Kidney (tissue), 14 donors: ENCODE results near the gene LEKR1. TPM values are rescaled to one million over a fixed set of nuclear protein-coding genes. Genes with fewer than 3 reads are reported as not detected.
"Not testable (repeated sequence)": the region's sequence is repeated elsewhere in the genome, so short reads cannot be mapped to it uniquely, and the experiment has no call there.

Source experiments
- DNase-seq, 5 donors: peaks; one replicate each; pipeline ENCODE4 v3.0.0-alpha.2; 2013 to 2020
- FAIRE-seq: peaks from 2 replicates; lab custom pipeline; 2012; peaks lifted over from hg19 to GRCh38; lab: Jason Lieb, UNC
- H3K27ac ChIP-seq, 2 donors: one replicate each; pipeline ENCODE4 v1.7.0; 2013; ENCODE audit warnings: low read depth in 2 of 2, low read length in 2 of 2, inconsistent platforms in 1 of 2
- H3K27me3 ChIP-seq: one replicate; pipeline ENCODE4 v1.7.1; 2013; ENCODE audit warnings: low read length, inconsistent platforms; ENCODE audit not compliant: control insufficient read depth, insufficient read depth
- H3K36me3 ChIP-seq, 3 donors: one replicate each; pipeline versions ENCODE4 v1.7.0 to v1.7.1; 2013; ENCODE audit warnings: low read length in 3 of 3, control low read depth in 1 of 3, inconsistent platforms in 1 of 3; ENCODE audit not compliant: insufficient read depth in 3 of 3, control insufficient read depth in 2 of 3
- H3K4me1 ChIP-seq, 3 donors: one replicate each; pipeline versions ENCODE4 v1.7.0 to v1.7.1; 2013; ENCODE audit warnings: low read length in 3 of 3, inconsistent platforms in 1 of 3, low read depth in 1 of 3; ENCODE audit not compliant: control insufficient read depth in 2 of 3, insufficient read depth in 2 of 3
- H3K4me3 ChIP-seq, 3 donors: one replicate each; pipeline versions ENCODE4 v1.7.0 to v1.8.1; 2013; ENCODE audit warnings: low read length in 3 of 3, control low read depth in 1 of 3, inconsistent platforms in 1 of 3
- H3K9ac ChIP-seq, 3 donors: one replicate each; pipeline versions ENCODE4 v1.7.0 to v1.7.1; 2013; ENCODE audit warnings: low read length in 3 of 3, control low read depth in 1 of 3, inconsistent platforms in 1 of 3
- H3K9me3 ChIP-seq, 3 donors: one replicate each; pipeline versions ENCODE4 v1.7.0 to v1.7.1; 2013; ENCODE audit warnings: low read length in 3 of 3, control low read depth in 1 of 3, inconsistent platforms in 1 of 3; ENCODE audit not compliant: control insufficient read depth in 2 of 3, insufficient read depth in 1 of 3
- intact Hi-C: fragments of 100-400 bp; cut with DNase I; formaldehyde crosslinking; loops from one replicate; pipeline ENCODE4 v1.11.1; 2022
- polyA plus RNA-seq: library from polyadenylated mRNA; stranded (reverse); fragments of 350-450 nt; fragmentation: Illumina TruSeq; extraction: RNeasy Lipid Tissue Mini Kit (QIAGEN cat#74804); gene quantifications from one replicate; pipeline ENCODE4 v1.2.3, GENCODE V29; 2014; ENCODE audit warnings: low read depth, low replicate concordance; ENCODE audit not compliant: insufficient read depth
- total RNA-seq: library from RNA; stranded (reverse); fragmentation: NEBNext Ultra II Directional; extraction: Animal tissue kit (Norgen Biotek cat#: 25700); gene quantifications from one replicate; pipeline ENCODE4 v1.2.1, GENCODE V29; 2021
- TF ChIP-seq, protein P1 (sequence below): IDR thresholded peaks from 3 replicates; pipeline ENCODE4 v1.5.1; 2012; ENCODE audit warnings: mild to moderate bottlenecking, moderate library complexity, borderline replicate concordance; ENCODE audit not compliant: insufficient read depth; ENCODE audit errors: extremely low read depth
- donor health status: control.
- donor health status: control.
- donor health status: control.
- donor health status: control.
- donor health status: control.
- donor health status: DM: yes; HTN: yes; CAD: no.
- donor health status: Normal renal cell carcinoma (clear cell type).

The LEKR1 gene
- total and polyA plus RNA-seq, 2 donors from 2014 or later: 1.6 to 1.8 TPM

DNA sequence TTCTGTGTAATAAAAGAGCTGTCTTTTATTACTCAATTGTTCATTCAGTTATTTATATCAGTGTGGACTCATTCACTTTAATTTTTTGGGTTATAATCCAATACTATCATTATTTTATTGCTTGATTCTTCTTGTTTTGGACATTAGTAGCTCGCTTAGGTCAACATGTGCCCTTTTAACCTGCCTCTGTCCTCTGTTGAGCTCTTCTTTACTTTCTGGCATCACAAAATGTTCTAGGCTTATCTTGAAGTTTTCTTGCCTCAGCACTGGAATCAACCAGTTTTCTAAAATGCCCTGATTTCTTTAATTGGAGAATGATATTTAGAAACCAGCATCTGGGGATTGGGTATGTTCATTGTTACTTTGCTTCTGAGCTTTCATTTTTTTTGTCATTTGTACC lies 82.2 kb downstream of the LEKR1 start:
- no peaks in the 10 kb centered on the region for H3K27me3 ChIP-seq
- H3K4me1 ChIP-seq: no peaks in the 10 kb centered on the region
- no peaks in the 10 kb centered on the region for H3K36me3 ChIP-seq
- FAIRE-seq: no peak
- intact Hi-C loops: no loop called here
- no peaks in the 10 kb centered on the region for H3K9me3 ChIP-seq
- H3K9ac ChIP-seq: no peak overlapping the region
- no peak for DNase-seq
- no peak overlapping the region for H3K27ac ChIP-seq
- TF ChIP-seq, protein P1, sequence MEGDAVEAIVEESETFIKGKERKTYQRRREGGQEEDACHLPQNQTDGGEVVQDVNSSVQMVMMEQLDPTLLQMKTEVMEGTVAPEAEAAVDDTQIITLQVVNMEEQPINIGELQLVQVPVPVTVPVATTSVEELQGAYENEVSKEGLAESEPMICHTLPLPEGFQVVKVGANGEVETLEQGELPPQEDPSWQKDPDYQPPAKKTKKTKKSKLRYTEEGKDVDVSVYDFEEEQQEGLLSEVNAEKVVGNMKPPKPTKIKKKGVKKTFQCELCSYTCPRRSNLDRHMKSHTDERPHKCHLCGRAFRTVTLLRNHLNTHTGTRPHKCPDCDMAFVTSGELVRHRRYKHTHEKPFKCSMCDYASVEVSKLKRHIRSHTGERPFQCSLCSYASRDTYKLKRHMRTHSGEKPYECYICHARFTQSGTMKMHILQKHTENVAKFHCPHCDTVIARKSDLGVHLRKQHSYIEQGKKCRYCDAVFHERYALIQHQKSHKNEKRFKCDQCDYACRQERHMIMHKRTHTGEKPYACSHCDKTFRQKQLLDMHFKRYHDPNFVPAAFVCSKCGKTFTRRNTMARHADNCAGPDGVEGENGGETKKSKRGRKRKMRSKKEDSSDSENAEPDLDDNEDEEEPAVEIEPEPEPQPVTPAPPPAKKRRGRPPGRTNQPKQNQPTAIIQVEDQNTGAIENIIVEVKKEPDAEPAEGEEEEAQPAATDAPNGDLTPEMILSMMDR: no peak
- no peak overlapping the region for H3K4me3 ChIP-seq

DNA sequence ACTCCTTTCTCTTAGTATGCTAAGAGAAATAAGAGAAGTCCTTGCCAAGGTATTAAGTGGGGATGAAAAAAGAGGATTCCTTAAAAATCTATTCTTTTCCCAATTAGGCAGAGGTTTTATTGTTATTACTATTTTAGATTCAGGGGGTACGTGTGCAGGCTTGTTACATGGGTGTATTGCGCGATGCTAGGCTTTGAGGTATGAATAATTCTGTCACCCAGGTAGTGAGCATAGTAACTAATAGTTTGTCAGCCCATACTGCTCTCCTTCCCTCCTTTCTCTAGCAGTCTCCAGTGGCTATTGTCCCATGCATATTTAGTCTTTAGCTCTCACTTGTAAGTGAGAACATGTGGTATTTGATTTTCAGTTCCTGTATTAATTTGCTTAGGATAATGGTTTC lies 83.9 kb downstream of the LEKR1 start:
- DNase-seq (no peak), FAIRE-seq (no peak)
- H3K4me1 ChIP-seq: no peaks in the 10 kb centered on the region
- H3K36me3 ChIP-seq: no peaks in the 10 kb centered on the region
- H3K9ac ChIP-seq: no peak overlapping the region
- H3K27ac ChIP-seq: no peak overlapping the region
- H3K4me3 ChIP-seq: no peak overlapping the region
- no peaks in the 10 kb centered on the region for H3K27me3 ChIP-seq
- H3K9me3 ChIP-seq: no peaks in the 10 kb centered on the region
- TF ChIP-seq, protein P1: no peak
- intact Hi-C loops: no loop called here

DNA sequence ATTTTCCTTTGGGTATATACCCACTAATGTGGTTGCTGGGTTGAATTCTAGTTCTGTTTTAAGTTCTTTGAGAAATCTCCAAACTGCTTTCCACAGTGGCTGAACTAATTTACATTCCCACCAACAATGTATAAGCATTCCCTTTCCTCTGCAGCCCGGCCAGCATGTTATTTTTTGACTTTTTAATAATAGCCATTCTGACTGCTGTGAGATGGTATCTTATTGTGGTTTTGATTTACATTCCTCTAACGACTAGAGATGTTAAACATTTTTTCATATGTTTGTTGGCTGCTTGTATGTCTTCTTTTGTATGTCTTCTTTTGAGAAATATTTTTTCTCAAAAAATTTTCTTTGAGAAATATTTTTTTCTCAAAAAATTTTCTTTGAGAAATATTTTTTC lies 84.7 kb downstream of the LEKR1 start:
- H3K9me3 ChIP-seq, H3K9ac ChIP-seq, H3K4me3 ChIP-seq, DNase-seq, intact Hi-C loops, H3K4me1 ChIP-seq, H3K27ac ChIP-seq, FAIRE-seq, H3K36me3 ChIP-seq, H3K27me3 ChIP-seq: not testable (repeated sequence)

DNA sequence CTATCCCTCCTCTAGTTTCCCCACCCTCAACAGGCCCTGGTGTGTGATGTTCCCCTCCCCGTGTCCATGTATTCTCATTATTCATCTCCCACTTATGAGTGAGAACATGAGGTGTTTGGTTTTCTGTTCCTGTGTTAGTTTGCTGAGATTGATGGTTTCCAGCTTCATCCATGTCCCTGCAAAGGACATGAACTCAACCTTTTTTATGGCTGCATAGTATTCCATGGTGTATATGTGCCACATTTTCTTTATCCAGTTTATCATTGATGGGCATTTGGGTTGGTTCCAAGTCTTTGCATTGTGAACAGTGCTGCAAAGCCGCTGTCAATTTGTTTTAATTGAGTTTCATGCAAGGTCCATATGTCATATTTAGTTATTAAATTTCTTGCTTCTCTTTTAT lies 88.1 kb downstream of the LEKR1 start:
- H3K36me3 ChIP-seq: not testable (repeated sequence)

GRCh38 chr3:156915372-156915771 lies 89.2 kb downstream of the LEKR1 start:
- DNase-seq (no peak), FAIRE-seq (no peak)
- H3K9ac ChIP-seq: no peak overlapping the region
- no peaks in the 10 kb centered on the region for H3K9me3 ChIP-seq
- no peak overlapping the region for H3K27ac ChIP-seq
- TF ChIP-seq, protein P1: no peak
- H3K27me3 ChIP-seq: no peaks in the 10 kb centered on the region
- no peaks in the 10 kb centered on the region for H3K4me1 ChIP-seq
- no peaks in the 10 kb centered on the region for H3K36me3 ChIP-seq
- H3K4me3 ChIP-seq: no peak overlapping the region
- intact Hi-C loops: no loop called here

More for the DNA sequence above, 88.1 kb downstream of the LEKR1 start:
- H3K4me1 ChIP-seq, H3K4me3 ChIP-seq, DNase-seq, H3K27ac ChIP-seq, H3K9ac ChIP-seq, H3K9me3 ChIP-seq, FAIRE-seq, intact Hi-C loops, H3K27me3 ChIP-seq: not testable (repeated sequence)
